HG02623 (cell line): ENCODE results near the gene FIBP.
"Not testable (repeated sequence)": the region's sequence is repeated elsewhere in the genome, so short reads cannot be mapped to it uniquely, and the experiment has no call there.

Experiments
- ATAC-seq: cut with Tn5 transposase; IDR thresholded peaks from one replicate; pipeline ENCODE4 v1.9.1; 2021; ENCODE audit warnings: moderate library complexity; ENCODE audit not compliant: unreplicated experiment

The FIBP gene

DNA sequence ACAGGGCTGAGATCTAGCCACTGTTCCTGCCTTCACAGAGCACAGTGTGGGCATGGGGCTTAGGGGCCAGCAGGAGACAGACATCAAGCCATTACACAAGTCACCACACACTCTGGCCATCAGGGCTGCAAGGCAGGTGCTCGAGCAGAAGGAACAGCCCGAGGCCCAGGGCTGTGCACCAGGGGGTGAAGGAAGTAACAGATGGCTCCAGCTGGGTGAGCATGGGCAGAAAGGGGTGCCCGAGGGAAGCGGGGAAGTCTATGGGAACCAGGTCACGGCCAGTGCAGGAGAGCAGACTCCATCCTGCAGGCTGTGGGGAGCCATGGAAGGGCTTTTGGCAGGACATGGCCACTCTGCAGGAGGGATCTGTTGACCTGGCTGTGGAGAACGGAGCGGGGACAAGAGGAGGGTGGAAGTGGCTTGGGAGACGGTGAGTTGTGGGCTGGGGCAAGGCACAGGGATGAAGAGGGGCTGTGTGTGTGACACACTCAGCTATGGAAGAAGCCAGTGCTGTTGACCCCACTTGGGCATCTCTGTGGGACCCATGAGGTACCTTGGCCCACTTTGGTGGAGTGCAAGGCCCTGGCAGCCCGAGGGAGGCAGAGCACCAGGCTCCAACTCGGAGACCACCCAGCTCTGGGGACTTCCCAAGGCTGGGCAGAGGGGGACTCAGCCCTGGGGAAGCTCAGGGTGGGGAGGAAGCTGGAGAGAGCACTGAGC is 27.0 kb upstream of the FIBP start:
- no peak for ATAC-seq

DNA sequence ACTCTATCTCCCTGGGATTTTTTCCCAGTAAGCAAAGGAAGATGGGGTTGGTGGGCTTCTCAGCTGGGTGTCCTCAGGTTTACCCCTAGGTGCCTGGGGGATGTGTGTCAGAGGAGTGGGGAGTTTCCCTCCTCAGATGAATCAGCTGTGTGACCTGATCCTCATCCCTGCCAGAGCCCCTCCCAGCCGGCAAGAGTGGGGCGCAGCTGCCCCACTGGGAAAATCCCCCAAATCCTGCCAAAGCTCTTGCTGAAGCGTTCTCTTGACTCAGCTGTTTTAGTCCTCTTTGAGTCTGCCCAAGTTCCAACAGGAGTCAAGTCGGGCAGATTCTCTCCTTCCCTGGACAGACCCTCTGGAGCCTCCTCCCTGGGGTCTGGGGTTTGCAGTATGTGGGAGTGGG is 24.6 kb upstream of the FIBP start:
- no peak for ATAC-seq

DNA sequence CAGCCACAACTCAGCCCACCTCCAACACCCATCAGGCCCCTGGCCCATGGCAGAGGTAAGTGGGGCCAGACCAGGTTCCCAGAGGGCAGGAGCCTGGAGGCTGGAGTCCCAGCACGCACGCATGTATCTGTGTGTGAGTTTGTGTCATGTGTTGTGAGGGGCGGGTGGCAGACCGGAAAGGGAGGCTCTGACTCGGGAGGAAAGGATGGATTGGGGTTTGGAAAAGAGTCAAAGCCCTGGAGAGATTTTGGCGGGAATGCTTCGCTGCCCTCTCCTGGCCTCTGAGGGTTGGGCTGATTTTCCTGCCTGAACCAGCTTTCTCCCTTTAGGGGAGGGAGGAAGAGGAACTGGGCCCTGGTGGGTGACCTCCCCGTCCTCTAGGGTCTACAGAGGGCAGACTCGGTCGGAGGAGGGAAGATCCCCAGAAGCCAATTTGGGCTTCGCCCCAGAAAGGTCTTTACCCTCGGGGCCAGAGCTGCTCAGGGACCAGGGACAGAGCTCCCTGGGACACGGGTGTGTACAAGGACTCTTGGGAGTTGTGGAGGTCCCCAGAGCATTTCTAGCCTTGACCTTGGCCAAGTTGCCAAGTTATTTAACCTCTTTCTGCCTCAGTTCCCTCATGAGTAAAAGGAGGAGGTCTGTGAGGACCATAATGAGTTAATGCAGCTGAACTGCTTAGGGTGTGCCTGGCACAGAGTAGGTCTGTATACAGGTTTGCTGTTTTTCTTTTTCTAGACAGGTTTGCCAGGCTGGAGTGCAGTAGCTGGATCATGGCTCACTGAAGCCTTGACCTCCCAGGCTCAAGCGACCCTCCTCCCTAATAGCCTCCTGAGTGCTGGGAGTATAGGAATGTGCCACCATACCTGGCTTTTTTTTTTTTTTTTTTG is 23.7 kb upstream of the FIBP start:
- ATAC-seq = no peak

DNA sequence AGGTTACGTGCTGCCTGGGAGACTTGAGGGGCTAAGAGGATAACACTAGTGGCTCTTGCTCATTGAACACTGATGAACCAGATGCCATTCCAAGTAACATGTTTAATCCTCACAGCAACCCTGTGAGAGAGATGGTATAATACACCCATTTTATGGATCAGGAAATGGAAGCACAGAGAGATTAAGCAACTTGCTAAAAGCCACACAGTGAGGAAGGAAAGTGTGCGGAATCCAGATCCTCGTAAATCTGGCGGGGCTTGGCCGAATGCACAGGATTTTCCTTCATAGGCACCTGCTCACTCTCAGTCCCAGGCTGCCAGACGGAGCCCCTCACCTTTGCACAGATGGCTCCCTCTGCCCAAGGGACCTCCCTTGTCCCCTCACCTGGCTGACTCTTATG is 19.6 kb upstream of the FIBP start:
- ATAC-seq = no peak

DNA sequence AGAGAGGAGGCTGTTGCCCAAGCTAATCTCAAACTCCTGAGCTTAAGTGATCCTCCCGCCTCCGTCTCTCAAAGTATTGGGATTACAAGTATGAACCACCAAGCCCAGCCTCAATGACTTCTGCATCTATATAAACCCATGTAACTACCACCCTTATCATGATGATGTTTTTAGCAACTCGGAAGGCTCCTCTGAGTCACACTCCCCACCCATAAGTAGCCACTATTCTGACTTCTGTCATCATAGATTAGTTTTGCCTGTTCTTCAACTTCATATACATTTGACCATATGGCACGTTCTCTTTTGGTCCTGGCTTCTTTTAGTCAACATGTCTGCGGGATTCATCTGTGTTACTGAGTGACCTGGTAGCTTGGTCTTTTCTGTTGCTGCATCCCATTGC is 18.3 kb upstream of the FIBP start:
- no peak for ATAC-seq

DNA sequence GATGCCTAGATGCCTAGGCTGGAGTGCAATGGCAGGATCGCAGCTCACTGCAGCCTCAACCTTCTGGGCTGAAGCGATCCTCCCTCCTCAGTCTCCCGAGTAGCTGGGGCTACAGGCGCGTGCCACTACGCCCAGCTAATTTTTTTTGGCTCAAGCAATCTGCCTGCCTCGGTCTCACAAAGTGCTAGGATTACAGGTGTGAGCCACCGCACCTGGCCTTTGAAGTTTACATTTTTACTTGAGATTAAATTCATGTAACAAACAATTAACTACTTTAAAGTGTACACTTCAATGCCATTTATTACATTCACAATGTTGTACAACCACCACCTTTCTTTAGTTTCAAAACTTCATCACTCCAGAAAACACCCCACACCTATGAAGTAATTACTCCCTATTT is 15.4 kb upstream of the FIBP start:
- no peak for ATAC-seq

DNA sequence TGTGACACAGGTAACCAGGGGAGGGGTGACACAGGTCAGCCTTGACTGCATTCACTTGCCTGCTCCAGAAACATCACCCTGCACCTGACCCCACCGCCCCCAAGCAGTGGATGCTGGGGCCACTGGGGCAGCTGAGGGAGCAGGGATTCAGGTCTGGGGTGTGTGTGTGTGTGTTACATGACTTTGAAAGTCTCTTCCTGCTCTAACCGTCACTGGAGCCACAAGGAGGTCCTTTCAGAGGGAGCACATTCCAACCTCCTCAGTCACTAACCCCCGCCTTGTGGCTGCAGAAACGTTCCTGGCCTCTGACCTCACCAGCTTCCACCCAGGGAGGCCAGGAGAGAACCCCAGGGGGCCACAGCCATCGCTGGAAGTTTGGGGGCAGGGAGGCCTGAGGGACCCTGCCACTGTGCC is 14.8 kb upstream of the FIBP start:
- ATAC-seq = no peak

DNA sequence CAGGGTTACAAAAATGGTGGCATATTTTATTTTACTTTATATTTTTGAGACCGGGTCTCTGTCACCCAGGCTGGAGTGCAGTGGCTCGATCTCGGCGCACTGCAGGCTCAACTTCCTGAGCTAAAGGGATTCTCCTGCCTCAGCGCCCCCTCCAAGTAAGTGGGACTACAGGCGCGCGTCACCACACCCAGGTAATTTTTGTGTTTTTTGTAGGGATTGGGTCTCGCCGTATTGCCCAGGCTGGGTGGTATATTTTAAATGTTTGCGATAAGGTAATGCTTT is 12.6 kb upstream of the FIBP start:
- ATAC-seq = no peak

DNA sequence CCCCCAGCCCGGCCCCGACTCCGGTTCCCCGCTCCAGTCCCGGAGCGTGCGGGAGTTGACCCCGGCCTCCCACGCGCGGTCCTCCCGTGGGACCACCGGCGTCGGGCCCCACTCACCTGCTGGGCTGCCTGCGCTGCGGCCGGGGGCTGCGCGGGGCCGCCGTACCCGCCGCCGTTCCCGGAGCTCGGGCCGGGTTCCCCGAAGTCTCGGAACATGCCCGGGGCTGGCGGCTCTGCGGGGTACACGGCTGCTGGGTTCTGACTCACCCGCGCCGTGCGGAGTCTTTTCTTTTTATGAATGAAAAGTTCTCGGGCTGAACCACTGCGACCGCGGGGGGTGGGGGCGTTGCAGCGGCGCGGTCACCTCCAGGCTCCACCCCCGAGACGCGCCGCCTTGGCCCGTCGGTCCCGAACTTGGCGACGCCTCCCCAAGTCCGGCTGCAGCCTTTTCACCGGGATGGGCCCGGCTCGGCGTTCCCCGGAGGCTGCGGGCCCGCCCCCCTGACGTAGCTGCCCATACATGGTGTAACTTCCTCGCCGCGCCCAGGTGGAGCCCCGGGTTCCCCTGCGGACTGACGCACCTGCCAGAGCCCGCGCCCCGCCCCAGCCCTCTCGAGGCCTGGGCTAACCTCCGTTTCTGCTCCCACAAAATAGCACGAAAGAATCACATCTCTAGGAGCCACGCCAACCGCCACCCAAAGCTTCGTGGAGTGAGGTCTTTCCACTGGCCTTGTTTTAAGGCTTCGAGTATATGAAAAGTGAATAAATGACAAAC is 12.0 kb upstream of the FIBP start, which contains the start of gene FOSL1:
TSS of gene FOSL1 (minus strand) at position 264 of the 774 bp plus-strand sequence. CDS start at position 215, 49 bp downstream.
- ATAC-seq = peak; percentile 68

DNA sequence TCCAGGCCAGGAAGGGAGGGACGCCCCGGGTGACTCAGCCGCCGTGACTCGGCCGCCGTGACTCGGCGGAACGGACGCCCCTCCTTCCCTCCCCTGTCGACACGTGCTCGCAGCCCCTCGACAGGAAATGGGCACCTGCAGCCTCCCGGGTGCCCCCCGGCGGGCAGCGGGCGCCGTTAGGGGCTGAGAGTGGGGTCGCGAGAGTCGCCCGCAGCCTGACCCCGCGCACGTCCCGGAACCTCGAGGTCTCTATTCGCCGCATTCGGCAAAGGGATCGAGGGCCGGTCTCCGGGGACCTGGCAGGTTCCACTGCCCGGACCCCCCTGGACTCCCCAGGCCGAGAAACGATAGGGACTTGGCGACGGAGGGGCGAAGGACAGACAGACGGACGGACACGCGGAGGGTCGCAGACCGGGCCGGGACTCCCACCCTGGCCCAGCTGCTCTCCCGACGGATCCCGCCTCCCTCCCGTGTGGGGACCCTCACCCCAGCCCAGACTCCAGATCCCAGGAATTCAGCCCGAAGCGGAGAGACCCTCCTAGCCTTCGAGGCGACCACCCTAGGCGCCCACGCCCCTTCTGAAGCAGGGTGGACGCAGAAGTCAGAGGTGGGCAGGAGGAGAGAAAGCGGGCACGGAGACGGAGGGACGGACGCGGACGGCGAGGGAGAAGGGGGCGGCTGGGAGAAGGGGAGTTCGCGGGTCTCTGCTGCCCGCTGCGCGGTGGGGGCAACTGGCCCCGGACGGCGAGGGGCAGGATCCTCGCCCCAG is 11.3 kb upstream of the FIBP start:
- ATAC-seq = no peak

DNA sequence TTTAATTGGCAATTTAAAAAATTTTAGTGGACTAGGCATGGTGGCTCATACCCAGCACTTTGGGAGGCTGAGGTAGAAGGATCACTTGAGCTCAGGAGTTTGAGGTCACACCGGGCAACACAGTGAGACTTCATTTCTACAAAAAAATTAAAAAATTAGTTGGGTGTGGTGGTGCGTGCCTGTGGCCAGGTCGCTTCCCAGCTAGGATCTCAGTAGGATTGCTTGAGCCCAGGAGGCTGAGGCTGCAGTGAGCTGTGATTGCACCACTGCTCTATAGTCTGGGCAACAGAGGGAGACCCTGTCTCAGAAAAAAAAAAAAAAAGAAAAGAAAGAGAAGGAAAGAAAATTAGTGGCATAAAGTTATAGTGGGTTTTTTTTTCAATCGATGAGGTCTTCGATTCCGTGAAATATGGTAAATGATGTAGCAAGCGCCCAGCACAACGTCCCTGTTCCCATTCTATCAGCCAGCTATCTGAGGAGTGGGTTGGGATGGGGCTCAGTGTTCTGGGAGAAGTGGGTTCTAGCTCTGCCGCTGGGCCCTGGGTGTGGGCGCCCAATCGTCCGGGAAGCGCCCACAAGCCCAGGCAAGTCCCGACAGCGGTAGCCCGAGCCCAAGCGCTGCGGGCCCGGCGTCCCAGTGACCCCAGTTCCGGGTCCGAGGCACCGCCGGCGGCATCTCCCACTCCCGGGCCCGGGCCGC is 10.5 kb upstream of the FIBP start:
- ATAC-seq = no peak

DNA sequence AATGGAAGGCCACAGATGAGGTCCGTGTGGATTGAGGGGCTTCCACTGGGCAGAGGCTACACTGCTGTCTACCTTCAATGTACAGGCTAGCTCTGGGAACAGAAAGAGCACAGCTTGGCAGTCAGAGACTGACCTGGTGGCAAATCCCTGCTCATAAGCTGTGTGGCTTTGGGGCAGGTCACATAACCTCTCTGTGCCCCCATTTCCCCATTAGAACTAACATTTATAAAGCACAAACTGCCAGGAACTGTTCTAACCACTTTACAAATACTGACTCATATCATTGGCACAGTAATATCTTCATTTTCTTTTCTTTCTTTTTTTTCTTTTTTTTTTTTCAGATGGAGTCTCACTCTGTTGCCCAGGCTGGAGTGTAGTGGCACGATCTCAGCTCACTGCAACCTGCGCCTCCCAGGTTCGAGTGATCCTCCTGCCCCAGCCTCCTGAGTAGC is 8.8 kb upstream of the FIBP start:
- no peak for ATAC-seq

DNA sequence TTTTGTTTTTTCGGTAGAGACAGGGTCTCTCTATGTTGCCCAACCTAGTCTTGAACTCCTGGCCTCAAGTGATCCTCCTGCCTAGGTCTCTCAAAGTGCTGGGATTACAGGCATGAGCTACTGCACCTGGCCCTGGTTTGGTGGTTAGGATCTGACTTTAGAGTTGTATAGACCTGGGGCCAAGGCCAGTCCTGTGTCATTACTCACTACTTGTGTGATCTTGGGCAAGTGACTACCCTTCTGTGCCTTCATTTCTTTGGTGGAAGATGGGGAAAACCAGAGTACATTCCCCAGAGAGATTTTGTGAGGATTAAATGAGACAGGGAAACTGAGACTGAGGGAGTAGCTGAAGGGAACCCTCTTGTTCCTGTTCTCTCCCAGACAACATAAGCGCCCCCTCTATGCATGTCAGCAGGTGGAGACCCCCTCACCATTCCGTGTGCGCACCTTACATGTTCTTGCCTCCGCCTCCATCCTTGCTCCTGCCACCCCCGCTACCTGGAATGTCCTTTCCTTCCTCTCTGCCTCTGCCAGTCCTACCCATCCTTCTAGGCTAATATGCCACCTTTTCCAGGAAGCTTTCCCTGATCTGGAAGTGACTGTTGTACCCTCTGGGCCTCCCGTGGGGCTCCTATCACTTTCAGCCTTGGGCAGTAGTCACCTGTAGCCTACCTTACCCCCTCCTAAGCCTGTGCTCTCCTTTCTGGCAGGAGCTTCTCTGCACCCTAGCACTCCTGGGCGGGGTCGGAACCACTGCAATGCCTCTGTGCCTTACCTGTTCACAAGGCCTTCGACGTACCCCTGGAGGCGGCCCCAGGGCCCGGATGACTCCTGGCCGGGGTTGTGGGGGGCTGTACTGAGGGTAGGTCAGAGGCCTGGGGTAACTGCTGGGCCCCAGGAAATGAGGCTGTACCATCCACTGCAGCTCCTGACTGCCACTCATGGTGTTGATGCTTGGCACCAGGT is 8.0 kb upstream of the FIBP start:
- no peak for ATAC-seq

DNA sequence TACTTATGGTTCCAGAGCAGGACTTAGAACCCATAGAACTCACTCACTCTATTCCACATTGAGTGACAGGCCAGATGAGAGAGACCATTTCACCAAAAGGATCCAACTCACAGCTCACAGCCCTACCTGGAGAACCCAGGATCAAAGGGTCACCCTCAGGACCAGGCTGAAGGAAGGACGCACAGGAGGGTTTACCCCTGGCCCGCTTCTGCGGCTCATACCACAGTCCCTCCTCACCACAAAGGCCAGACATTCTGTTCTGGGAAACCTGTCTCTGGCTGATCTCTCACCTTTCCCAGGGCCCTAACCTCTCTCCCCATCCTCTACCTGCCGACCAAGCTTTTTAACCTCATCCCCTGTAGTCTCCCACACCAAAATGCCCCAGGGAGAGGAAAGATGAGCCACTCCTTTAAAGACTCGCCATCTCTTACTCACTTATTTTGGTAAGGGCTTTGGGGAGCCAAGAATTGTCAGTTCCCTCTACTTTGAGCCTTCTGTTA is 7.3 kb upstream of the FIBP start:
- no peak for ATAC-seq

DNA sequence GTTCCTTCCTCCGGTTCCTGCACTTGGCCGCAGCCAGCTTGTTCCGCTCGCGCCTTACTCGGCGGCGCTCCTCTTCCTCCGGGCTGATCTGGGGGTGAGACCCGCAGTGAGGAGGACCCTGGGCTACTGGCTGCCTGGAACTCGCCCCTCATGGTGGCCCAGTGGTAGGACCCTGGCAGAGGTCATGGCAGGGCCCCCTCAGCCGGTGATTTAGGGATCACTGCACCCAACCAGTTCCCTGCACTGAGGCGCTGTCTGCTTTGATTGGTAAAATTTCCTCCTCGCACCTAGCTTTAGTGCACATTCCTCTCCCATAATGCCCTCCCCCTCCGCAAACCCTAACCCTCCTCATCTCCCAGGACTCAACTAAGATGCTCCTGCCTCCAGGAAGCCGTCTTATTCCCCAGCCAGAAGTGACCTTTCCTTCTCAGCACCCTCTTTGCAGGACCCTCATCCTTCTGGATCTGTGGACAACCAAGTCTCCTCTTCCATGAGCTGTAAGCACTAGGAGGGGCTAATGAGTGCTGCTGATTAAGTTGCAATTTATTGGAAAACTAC is 5.8 kb upstream of the FIBP start:
- ATAC-seq = no peak

DNA sequence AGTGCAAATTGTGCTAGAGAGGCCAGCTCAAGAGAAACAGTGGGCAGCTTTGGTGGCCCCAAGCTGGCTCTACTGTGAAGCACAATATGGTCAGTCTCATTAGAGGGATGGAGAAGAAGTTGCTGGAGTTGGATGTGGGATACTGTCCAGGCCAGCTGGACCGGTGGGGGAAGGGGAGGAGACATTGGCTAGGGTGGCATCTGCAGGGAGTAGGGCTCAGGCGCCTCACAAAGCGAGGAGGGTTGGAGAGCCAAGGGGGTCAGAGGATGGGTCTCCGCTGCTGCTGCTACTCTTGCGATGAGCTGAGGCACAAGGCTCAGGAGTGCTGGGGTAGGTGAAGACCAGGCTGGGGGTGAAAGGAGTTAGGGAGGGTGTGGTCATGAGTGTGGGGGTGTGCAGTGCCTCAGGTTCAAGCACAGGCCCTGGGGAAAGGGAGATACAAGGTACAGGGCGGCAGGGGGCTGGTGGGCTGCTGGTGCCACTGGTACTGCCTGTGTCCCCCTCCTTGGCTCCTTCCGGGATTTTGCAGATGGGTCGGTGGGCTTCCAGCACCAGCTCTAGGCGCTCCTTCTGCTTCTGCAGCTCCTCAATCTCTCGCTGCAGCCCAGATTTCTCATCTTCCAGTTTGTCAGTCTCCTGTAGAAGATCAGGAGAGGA is 4.5 kb upstream of the FIBP start:
- no peak for ATAC-seq

DNA sequence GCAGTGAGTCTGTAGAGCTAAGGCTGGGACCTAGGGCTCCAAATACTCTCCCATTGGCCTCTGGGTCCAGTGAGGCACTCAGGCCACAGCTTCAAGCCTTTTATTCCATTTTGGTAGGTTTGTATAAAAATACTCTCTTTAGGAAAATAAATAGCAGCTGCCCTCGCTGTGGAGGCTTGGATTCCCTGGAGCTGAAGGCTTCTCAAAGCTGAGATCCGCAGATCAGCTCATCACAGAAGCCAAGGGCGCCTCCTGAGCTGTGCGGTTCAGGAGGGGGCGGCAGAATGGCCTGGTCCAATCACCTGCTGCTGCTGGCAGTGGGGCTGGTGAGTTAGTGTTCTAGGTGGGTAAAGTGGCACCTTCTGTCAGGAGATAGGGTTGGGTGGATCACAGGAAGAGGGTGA is 3.9 kb upstream of the FIBP start:
- not testable (repeated sequence) for ATAC-seq
